ENCODE measurements around the gene C16orf74.

C16orf74 gene

DNA sequence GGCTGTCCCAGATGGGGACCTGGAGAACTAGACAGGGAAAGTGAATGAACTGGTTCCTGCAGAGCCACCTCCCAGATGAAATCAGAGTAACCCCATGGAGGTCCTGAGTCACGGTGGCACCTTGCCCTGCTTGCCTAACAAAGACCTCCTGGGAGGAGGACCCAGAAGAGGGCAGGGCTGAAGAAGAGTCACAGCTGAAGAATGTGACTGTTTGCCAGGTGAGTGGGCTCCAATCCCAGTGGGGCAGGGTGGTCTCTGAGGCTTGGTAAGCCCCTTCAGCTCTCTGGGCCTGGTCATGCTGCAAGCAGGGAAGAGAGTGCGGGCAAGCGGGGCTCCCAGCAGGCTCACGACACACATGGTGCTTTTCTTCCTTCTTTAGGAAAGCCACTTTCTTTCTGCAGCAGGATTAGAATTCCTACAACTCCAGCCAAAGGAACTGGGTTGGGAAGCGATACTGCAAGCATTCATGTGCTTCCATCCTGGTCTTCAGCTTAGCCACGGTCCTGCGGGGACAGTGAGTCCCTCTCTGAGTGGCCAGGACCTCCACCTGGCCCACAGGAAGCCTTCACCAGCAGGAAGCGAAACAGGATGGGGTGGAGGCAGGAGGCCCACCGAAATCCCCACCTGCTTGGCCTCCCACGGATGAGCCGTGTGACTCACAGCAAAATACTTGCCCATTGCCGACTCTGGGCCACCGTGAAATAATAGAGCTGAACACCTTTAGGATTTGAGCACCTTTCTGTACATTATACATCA is 4.3 kb downstream of the C16orf74 start:
- DNase-seq = no peak

DNA sequence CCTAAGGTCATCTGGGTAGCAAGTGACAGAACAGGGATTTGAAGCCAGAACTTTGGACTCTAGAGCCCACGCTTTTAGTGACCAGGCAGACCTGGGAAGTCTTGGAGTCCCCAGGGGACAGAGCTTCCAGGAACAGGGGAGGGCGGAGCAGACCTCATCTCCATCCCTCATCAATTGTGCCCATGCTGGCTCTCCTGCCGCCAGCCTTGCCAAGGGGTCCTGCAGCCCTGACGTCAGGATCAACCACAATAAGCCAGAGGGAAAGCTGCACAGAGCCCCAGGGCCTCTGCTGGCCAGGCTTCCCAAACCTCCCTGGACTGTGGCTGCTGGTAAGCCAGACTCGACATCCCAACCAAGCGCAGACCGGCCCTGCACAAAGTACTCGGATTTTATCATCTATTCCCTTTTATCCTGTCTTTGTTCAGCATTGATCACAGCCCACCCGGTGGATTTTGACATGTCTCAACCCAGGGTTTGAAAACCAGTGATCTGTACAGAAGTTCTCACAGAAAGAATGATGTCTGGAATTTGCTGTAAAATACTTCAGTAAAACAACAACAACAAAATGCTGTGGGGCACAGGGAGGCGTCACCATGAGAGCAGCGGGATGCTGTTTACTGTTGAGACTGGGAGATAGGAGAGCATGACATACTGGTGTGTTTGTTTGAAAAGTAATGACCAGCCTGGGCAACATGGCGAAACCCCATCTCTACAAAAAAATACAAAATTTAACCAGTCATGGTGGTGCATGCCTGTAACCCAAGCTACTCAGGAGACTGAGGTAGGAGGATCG is 11.8 kb downstream of the C16orf74 start:
- DNase-seq = no peak

DNA sequence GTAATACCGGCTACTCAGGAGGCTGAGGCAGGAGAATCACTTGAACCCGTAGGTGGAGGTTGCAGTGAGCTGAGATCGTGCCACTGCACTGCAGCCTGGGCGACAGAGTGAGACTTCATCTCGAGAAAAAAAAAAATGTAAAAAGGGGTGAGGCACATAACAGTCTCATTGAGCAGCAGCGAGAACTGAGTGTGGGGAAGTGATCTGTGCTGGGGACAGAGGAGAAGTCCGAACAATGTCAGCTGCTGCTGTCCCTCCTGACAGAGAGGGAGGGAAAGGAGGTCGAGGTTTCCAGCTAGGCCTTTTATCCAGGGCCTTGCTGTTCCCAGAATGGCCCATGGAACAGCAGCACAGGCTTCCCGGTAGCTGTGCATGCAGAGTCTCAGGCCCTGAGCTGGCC is 14.0 kb downstream of the C16orf74 start:
- no peak for DNase-seq

DNA sequence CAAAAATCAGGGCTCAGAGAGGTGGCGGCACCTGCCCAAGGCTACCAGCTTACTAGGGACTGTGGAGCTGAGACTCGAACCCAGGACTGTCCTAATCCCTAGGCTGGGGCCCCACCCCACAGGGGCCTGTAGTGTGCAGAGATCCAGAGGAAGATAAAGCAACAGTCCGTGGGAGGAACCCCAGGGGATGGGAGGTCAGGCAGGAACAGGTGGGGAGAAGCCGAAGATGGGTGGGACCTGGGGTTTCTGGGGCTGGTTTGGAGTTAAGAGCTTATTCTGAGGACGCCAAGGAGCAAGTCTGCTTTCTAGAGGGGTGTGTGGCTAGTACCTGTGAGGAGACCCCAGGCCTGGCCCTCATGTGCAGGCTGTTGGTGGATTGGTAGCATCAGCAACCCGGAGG is 14.9 kb downstream of the C16orf74 start:
- DNase-seq = no peak

DNA sequence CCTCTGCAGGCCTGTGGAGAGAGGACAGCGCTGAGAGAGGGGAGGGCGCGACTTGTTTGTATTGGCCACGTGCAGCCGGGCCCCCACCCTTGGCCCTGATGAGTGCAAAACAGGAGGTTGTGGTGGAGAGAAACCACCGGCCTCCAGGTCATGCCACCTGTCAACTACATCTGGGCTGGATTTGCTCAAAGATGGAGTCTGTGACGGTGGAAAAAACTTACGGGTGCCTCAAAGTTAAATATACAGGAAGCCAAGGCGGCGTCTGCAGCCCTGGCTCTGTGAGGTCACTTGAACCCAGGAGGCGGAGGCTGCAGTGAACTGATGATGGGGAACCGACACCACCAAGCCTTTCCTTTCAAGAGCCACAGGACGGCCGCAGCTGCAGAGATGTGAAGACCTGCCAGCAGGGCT is 15.7 kb downstream of the C16orf74 start:
- no peak for DNase-seq

DNA sequence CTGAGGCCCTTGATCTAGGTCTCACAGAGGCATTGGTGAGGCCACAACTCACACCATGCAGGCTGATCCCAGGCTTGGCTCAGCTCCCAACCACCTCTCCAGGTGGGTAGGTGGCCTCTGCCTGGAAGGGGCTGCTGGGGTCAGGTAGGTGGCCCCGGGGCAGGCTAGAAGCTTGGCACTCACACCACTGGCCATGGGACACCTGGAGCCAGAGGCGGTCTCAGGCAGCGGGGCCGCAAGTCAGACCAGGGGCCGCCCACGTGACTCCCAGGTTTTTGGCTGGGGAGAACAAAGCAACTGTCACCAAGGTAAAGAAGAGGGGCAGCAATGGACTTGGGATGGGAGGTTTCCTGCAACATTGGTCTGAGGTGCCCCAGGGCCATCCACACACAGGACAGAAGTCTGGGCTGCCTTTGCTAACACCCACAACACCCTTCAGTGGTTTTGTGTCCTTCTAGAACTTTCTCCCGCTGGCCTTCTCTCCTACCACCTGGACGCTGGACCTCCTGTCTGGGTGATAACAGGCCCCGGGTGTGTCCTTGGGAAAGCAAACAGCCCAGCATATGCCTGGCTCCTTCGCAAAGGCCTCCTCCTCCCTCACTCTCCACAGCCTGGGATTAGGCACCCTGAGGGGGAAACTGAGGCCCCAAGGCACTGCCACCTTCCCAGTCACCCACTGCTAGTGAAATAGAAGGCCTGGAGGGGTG is 16.4 kb downstream of the C16orf74 start:
- DNase-seq = no peak

DNA sequence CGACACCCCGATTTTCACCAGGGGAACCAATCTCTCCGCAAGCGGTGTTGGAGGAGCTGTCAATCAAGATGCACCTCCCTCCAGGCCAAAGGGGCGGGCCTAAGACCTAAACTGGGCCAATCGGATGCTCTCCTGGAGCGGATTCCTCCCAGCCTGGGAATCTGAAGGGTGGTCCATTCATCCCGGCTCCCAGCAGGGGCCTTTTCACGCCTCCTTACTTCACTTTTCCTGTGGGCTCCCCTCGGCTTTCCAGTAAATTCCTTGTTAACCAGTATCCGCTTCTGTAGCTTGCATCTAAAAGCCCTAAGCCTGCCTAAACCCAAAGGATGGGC is 17.1 kb downstream of the C16orf74 start:
- no peak for DNase-seq

DNA sequence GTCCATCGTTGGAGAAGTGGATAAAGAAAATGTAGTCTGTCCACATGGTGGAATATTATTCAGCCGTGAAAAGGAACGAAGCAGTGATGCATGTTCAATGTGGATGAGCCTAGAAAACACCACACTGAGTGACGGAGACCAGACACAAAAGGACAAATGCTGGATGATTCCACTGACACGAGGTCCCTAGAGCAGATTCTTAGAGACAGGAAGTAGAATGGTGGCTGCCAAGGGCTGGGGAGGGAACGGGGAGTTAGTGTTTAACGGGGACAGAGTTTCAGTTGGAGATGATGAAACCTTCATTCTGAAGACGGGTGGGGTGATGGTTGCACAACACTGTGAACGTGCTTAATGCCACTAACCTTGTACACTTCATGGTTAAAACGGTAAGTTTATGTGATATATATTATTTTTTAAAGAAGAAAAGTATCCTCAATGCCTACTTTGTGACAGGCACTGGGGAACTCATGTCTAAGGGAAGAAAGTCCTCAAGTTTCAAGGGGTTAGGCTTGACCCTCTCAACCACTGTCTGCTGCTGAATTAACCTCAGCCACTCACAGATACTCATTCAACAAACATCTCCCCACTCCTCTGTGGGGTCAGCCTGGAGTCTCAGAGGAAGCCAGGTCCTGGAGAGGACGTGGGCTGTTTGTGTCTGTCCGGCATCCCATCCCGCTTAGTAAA is 17.6 kb downstream of the C16orf74 start:
- DNase-seq = no peak

DNA sequence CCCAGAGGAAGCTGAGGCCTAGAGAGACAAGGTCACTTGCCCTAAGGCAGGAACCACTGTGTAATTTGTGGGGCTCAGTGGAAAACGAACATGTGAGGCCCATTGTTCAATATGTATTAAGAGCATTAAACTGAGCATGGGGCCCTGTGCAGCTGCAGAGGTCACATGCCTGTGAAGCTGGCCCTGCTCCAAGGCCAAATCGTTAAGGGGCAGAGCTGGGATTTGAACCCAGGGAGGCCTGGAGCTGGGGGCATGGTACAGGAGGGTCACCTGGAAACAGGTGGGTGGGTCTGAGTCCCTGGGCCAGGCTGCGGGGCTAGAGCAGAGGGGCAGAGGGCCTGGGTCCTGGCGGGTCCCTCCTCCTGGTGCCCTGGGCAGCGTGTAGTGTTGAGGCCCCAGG is 19.7 kb downstream of the C16orf74 start:
- no peak for DNase-seq

DNA sequence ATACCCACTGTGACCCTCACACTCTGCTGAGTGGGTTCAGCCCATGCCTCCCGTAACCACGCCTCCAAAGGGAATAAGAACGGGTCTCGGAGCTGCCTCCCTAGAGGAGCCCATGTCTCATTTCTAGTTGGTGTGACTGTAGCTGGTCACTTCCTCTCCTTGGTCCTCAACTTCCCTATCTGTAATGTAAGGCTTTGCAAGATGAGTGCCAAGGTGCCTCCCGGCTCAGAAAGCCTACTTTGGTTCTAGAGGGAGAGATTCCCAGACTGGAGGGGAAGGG is 20.8 kb downstream of the C16orf74 start:
- no peak for DNase-seq

DNA sequence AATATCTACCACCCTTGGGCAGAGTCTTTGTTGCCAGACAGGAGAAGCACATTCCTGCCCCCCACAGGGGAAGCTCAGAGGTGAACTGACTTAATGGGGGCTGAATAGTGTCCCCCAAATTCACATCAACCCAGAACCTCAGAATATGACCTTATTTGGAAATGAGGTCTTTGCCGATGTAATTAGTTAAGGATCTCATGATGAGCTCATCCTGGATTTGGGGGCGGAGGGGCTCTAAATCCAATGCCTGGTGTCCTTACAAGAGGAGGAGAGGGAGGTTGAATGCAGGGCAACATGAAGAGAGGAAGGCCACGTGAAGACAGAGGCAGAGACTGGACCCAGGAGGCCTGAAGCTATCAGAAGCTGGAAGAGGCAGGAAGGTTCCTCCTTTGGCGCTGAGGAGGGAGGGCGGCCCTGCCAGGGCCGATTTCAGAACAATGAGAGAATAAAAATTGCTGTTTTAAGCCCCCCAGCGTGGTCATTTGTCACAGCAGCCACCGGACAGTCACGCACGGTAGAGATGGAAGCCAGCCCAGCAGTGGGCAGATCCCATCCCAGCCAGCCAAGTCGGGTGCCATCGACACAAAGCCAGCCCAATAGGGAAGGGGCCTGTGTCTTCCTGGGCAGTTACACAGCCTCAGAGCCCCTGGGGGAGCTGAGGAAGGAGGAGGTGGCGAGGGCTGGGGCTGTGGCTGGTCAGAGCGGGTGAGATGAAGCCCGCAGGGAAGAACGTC is 21.3 kb downstream of the C16orf74 start:
- DNase-seq = no peak

DNA sequence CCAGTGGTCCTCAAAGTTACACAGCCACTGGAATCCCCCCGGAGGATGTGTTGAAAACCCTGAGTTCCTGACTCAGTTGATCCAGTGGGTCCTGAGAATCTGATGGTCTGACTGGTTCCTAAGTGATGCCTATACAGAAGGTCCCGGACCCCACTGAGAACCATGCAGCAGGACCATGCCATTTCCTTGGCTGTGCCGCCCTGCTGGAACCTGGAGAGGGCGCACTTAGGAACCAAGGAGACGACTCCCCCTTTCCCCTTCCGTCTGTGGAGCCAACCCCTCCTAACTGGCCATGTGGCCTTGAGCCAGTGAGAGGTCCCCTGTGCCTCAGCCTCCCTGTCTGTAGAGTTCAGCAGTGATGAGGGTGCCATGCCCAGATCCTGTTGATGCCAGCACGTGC is 22.0 kb downstream of the C16orf74 start:
- DNase-seq = no peak

DNA sequence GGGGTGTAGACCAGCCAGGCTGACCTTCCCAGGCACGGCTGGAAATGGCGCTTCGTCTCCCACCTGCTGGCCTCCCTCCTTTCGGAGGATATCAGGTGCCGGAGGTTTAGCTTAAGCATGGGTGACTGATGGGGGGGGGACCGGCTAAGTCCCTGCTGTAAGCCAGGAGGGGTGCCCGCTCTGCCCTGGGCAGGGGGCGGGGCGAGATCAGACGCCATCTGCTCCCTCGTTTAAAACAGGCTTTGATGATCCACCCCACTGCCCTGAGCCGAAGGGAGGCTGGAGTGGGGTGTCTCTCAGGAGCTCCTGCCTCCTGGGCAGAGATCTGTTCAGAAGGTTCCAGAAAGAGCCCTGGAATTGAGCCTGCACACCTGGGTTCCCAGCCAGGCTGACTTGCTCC is 26.0 kb downstream of the C16orf74 start:
- DNase-seq = no peak

DNA sequence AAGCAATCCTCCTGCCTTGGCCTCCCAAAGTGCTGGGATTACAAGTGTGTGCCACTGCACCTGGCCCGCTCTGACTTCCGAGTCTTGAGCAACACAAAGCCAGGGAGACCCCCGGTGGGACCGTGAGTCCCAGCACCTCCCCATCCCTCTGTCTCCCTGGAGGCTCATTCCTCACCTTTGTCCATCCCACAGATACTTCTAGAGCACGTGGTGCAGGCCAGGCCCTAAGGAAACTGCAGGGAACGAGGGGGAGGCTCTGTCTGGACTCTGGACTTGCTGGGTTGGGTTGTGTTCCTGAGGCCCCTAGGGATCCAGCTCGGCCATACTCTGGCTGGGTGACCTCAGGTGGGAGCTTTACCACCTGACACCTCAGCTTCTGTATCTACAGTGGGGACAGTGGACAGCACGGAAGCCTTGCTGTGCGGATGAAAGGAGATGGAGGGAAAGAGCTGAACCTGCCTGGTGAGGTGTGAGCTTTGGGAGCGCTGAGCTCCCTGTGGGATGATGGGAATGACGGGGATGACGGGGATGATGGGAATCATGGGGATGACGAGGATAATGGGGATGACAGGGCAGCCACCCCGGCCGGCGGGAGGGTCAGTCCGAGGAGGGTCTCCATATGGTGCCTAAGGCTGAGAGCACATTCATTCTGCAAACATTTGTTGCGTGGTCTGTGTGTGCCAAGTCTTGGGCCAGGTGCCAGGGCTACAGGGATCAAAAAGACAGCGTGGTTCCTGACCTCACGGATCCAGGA is 26.6 kb downstream of the C16orf74 start:
- no peak for DNase-seq

DNA sequence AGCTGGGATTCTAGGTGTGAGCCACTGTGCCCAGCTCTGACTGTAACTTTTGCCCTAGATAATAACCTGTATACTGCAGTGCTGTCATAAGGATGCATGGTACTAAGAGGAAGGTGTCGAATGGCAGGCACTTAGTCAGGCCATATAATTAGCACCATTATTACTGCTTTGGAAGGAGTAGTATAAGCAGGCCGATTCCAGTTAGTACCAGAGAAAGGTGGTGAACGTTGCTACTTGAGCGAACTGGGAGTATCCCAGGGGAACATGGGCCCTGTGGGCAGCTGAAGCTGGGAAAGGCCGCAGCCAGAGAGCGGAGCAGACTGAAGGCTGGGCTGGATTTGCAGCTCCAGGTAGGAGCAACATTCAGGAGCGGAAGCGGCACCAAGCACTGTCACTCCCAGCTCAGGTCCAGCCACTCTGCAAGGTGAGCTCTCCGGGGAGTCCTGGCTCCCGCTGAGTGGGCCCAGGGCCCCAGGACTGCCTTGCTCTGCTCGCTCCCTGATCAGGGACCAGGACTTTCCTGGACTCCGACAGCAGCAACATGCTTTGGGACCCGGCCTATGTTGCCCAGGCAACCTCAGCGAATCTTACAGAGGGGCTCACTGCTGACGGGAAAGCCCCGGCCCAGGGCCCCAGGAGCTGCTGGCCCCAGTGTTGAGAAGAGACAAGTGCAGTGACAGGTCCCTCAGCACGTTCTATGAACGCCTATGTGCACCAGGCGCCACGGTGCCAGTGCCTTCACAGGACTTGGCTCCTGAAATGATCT is 28.6 kb downstream of the C16orf74 start:
- DNase-seq = no peak

DNA sequence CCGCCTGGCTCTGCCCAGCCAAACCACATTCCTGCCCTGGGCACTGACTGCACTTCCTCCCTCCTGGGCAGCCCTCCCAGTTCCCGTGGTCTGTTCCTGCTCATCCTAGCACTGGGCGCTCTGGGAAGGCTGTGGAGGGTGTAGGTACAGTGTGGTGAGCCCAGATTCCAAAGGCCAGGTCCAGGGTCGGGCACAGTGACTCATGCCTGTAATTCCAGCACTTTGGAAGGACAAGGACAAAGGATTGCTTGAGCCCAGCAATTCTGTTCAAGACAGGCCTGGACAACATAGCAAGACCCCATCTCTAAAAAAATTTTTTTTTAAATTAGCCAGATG is 30.6 kb downstream of the C16orf74 start:
- no peak for DNase-seq

DNA sequence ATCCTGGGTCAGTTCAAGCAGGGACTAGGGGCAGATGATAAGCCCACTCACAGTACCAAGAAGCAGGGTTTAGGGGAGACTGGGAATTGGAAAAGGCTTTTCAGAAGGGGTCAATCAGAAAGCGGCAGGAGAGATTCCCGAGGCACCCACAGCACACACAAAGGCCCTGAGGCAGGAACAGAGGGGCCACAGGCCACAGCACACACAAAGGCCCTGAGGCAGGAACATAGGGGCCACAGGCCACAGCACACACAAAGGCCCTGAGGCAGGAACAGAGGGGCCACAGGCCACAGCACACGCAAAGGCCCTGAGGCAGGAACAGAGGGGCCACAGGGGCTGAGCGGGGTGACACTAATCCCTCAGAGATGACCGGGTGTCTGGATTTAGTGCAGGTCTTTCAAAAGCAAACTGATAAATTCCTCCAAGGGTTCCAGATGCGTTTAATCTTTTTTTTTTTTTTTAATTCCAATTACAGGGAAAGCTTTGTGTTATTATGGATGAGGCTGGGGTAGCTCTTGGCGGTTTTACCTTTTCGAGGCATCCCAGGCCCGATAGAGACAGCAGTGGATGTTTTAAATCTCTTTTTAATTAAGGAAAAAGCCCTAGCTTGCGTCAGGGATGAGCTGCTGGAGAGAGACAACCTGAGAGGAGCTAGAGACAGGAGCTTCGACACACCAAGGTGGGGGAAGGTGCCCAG is 31.1 kb downstream of the C16orf74 start:
- DNase-seq = no peak

DNA sequence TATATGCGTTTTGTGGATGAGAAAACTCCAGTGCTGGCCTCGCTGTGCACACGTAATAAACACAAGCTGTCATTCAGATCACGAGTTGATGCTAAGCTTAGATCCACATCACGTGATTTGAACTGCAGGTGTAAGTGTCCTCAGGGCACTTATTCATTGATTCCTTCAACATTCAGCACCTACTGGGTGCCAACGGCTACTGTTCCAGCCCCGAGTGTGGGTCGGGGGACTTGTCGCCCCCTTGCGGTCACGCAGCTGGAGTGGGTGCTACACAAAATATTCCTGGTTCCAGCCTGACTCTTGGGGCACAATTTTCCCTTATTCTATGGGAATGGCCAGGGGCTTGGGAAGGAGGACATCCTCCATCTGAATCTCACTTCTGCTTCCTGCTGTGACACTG is 32.2 kb downstream of the C16orf74 start:
- no peak for DNase-seq

DNA sequence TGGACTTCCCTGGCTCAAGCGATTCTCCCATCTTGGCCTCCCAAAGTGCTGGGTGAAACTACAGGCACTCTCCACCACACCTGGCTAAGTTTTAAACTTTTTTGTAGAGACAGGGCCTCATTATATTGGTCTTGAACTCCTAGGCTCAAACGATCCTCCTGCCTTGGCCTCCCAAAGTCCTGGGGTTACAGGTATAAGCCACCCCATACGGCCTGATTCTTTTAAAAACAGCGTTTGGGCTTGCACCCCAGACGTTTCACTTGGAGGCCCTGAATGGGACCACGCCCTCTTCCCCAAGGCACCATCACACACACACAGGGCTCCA is 32.8 kb downstream of the C16orf74 start:
- no peak for DNase-seq

DNA sequence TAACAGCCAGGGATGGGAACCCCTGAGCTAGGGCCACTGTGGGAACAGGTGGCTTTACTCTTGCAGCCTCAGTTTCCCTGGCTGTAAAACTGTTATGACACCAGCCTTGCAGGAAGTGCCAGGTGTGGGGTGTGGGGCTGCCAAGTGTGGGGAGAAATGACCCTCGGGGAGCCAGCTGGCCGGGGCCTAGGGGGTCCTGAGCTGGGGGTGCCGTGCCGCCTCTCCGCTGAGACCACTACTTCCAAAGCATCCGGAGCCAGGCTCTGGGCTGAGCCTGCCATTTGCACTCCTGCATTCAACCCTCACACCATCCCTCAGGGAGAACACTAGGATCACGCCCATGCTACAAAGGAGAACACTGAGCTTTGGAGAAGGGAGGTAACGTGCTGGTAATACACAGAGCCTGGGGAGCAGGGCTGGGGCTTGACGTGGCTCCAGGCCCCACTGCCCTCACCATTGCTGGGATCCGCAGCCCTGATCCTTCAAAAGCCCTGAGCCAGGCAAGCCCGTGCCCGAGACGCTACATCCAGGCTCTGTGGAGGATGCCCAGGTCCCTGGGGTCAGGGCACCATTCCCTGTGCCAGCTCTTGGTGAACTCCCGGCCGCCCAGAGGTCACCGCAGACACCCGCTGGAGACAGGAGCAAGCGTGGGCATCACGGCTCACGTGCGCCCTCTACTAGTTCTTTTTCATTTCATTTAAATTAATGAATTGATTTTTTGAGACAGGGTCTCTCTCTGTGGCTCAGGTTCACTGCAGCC is 33.3 kb downstream of the C16orf74 start:
- no peak for DNase-seq
